ENCODE measurements around the gene BCR.

The BCR gene

DNA sequence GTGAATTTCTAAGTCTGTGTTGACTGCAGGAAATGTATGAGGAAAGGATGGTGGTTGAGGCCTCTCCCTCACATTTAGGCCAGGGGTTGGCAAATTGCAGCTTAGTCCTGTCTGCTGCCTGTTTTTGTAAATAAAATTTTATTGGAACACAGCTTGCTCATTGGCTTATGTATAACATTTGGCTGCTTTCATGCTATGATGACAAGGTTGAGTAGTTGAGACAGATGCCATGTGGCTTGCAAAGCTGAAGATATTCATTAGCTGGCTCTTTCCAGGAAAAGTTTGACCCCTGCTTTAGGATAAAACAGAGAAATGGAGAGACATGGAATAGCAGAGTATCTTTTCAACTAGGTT, 46.2 kb downstream of the BCR start:
- TF ChIP-seq, protein P1, sequence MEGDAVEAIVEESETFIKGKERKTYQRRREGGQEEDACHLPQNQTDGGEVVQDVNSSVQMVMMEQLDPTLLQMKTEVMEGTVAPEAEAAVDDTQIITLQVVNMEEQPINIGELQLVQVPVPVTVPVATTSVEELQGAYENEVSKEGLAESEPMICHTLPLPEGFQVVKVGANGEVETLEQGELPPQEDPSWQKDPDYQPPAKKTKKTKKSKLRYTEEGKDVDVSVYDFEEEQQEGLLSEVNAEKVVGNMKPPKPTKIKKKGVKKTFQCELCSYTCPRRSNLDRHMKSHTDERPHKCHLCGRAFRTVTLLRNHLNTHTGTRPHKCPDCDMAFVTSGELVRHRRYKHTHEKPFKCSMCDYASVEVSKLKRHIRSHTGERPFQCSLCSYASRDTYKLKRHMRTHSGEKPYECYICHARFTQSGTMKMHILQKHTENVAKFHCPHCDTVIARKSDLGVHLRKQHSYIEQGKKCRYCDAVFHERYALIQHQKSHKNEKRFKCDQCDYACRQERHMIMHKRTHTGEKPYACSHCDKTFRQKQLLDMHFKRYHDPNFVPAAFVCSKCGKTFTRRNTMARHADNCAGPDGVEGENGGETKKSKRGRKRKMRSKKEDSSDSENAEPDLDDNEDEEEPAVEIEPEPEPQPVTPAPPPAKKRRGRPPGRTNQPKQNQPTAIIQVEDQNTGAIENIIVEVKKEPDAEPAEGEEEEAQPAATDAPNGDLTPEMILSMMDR (IDR thresholded peaks at IDR 0.05; ENCODE audit: low read depth, low read length, poor library complexity, severe bottlenecking): no peak
- TF ChIP-seq EZH2phosphoT487 (IDR thresholded peaks at IDR 0.05; ENCODE audit: borderline replicate concordance, low read length): no peak
- Histone ChIP-seq H3K27me3 (ENCODE audit: control insufficient read depth, low read length) (no peaks in the 10 kb centered on the region), H3F3A (ENCODE audit: control insufficient read depth, insufficient read depth) (no peaks in the 10 kb centered on the region), H3K36me3 (ENCODE audit: control insufficient read depth, low read length) (0 out of 2 replicates have a peak, but pooled peaks cover under 1% of the 10 kb centered on the region), H3K4me2 (ENCODE audit: low read length) (no peak overlapping the region), H3K4me1 (ENCODE audit: control insufficient read depth, low read length) (peaks cover 33% of the 10 kb centered on the region), H3K79me2 (ENCODE audit: control insufficient read depth, low read length) (peaks cover 100% of the 10 kb centered on the region), H3K9me3 (ENCODE audit: control insufficient read depth, insufficient read depth, low read length) (no peaks in the 10 kb centered on the region), H3K4me3 (ENCODE audit: low read length) (no peak overlapping the region), H3K9me2 (replicated peaks; ENCODE audit: control insufficient read depth, low read length) (no peaks in the 10 kb centered on the region), H4K20me1 (ENCODE audit: control insufficient read depth, insufficient read depth, low read depth, low read length) (peaks cover 4% of the 10 kb centered on the region; the same call in 1 of the 2 replicates), H3K27ac (ENCODE audit: low read depth, low read length) (no peak overlapping the region)

DNA sequence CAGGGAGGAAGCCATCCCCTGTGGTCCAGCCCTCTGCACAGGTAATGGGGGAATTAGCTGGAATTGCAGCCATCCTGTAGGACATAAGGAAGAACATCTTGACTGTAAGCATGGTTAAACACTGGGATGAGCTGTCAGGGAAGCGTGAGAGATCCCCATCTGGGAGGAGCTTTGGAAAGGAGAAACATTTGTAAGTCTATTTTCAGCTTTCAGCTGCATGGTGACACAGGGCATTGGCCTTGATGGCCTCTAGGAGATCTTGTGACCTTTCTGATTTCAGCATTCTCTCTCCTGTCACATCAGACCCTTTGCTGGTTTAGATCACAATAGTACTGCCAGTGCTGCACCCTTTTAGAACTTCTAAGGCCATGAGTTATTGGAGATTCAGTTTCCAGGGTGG, 47.1 kb downstream of the BCR start:
- peaks cover 24% of the 10 kb centered on the region for H3K4me1 ChIP-seq (ENCODE audit: control insufficient read depth, low read length)
- H3K79me2 ChIP-seq (ENCODE audit: control insufficient read depth, low read length): peaks cover 100% of the 10 kb centered on the region
- H3K4me3 ChIP-seq (ENCODE audit: low read length): no peak overlapping the region
- no peak overlapping the region for H3K27ac ChIP-seq (ENCODE audit: low read depth, low read length)
- TF ChIP-seq, protein P1 (IDR thresholded peaks at IDR 0.05; ENCODE audit: low read depth, low read length, poor library complexity, severe bottlenecking): no peak
- TF ChIP-seq EZH2phosphoT487 (IDR thresholded peaks at IDR 0.05; ENCODE audit: borderline replicate concordance, low read length): no peak
- no peaks in the 10 kb centered on the region for H3K36me3 ChIP-seq (ENCODE audit: control insufficient read depth, low read length)
- H3K4me2 ChIP-seq (ENCODE audit: low read length): no peak overlapping the region
- peaks cover 4% of the 10 kb centered on the region; the same call in 1 of the 2 replicates for H4K20me1 ChIP-seq (ENCODE audit: control insufficient read depth, insufficient read depth, low read depth, low read length)
- no peaks in the 10 kb centered on the region for H3F3A ChIP-seq (ENCODE audit: control insufficient read depth, insufficient read depth)
- H3K9me2 ChIP-seq (replicated peaks; ENCODE audit: control insufficient read depth, low read length): no peaks in the 10 kb centered on the region
- H3K9me3 ChIP-seq (ENCODE audit: control insufficient read depth, insufficient read depth, low read length): no peaks in the 10 kb centered on the region
- no peaks in the 10 kb centered on the region for H3K27me3 ChIP-seq (ENCODE audit: control insufficient read depth, low read length)

DNA sequence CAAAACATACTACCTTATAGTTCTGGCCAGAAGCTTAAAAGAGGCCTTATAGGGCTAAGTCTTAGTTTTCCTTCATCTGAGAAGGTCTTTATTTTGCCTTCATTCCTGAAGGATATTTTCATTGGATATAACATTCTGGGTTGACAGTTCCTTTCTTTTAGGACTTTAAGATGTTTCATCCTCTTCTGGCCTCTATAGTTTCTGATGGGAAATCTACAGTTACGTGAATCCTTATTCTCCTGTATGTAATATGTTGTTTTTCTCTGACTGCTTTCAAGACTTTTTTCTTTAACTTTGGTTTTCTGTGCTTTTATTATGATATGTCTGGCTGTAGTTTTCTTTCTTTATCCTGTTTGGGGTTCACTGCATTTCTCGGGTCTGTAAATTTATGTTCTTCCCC, 48.2 kb downstream of the BCR start:
- Histone ChIP-seq H3K79me2 (ENCODE audit: control insufficient read depth, low read length) (peaks cover 100% of the 10 kb centered on the region), H3K4me1 (ENCODE audit: control insufficient read depth, low read length) (peaks cover 14% of the 10 kb centered on the region)
- TF ChIP-seq, protein P1 (IDR thresholded peaks at IDR 0.05; ENCODE audit: low read depth, low read length, poor library complexity, severe bottlenecking): no peak
- no peak for TF ChIP-seq EZH2phosphoT487 (IDR thresholded peaks at IDR 0.05; ENCODE audit: borderline replicate concordance, low read length)

More for the DNA sequence above, 48.2 kb downstream of the BCR start:
- no peaks in the 10 kb centered on the region for H3F3A ChIP-seq (ENCODE audit: control insufficient read depth, insufficient read depth)
- no peak overlapping the region for H3K4me3 ChIP-seq (ENCODE audit: low read length)
- H3K9me2 ChIP-seq (replicated peaks; ENCODE audit: control insufficient read depth, low read length): no peaks in the 10 kb centered on the region
- H3K9me3 ChIP-seq (ENCODE audit: control insufficient read depth, insufficient read depth, low read length): no peaks in the 10 kb centered on the region
- H3K27me3 ChIP-seq (ENCODE audit: control insufficient read depth, low read length): no peaks in the 10 kb centered on the region
- no peaks in the 10 kb centered on the region for H3K36me3 ChIP-seq (ENCODE audit: control insufficient read depth, low read length)
- H3K4me2 ChIP-seq (ENCODE audit: low read length): no peak overlapping the region
- no peaks in the 10 kb centered on the region for H4K20me1 ChIP-seq (ENCODE audit: control insufficient read depth, insufficient read depth, low read depth, low read length)
- H3K27ac ChIP-seq (ENCODE audit: low read depth, low read length): no peak overlapping the region

All from DOHH2 (cell line).